Epithelial cell of alveolus of lung (primary cell): ENCODE results near the gene CCR5. TPM values are rescaled to one million over a fixed set of nuclear protein-coding genes. Genes with fewer than 3 reads are reported as not detected.

Experiments
- total RNA-seq: library from RNA; depleted of rRNA; stranded (reverse); fragments of >200 nt; gene quantifications from 2 replicates; pipeline ENCODE4 v1.2.1, GENCODE V29; 2015

Gene CCR5
- total RNA-seq, result not detected in 2 replicates

DNA sequence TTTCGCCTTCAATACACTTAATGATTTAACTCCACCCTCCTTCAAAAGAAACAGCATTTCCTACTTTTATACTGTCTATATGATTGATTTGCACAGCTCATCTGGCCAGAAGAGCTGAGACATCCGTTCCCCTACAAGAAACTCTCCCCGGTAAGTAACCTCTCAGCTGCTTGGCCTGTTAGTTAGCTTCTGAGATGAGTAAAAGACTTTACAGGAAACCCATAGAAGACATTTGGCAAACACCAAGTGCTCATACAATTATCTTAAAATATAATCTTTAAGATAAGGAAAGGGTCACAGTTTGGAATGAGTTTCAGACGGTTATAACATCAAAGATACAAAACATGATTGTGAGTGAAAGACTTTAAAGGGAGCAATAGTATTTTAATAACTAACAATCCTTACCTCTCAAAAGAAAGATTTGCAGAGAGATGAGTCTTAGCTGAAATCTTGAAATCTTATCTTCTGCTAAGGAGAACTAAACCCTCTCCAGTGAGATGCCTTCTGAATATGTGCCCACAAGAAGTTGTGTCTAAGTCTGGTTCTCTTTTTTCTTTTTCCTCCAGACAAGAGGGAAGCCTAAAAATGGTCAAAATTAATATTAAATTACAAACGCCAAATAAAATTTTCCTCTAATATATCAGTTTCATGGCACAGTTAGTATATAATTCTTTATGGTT is at the start of gene CCR5:
Gene CCR5, plus strand, starts transcription at position 108 of the 680 bp plus-strand sequence. CDS start 1,957 bp downstream, outside the sequence.

DNA sequence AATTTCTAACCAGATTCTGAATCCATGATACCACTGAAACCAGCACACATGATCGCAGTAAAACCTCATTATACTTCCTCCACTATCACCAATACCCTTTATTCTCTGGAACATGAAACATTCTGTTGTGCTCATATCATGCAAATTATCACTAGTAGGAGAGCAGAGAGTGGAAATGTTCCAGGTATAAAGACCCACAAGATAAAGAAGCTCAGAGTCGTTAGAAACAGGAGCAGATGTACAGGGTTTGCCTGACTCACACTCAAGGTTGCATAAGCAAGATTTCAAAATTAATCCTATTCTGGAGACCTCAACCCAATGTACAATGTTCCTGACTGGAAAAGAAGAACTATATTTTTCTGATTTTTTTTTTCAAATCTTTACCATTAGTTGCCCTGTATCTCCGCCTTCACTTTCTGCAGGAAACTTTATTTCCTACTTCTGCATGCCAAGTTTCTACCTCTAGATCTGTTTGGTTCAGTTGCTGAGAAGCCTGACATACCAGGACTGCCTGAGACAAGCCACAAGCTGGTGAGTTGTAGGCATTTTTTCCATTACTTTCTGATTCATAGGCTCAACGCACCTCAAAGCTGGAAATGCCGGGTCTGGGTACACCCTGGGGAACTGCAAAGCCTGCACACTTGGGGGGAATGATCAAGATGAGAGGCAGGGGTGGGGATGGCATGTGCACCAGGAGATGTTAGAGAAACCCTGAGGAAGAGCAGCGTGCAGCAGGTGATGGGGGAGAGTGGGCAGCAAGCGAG is 16.9 kb upstream of the CCR5 start, which contains the start of gene CCR2:
Gene CCR2, plus strand, starts transcription at position 465 of the 764 bp plus-strand sequence. CDS start 3,417 bp downstream, outside the sequence.

DNA sequence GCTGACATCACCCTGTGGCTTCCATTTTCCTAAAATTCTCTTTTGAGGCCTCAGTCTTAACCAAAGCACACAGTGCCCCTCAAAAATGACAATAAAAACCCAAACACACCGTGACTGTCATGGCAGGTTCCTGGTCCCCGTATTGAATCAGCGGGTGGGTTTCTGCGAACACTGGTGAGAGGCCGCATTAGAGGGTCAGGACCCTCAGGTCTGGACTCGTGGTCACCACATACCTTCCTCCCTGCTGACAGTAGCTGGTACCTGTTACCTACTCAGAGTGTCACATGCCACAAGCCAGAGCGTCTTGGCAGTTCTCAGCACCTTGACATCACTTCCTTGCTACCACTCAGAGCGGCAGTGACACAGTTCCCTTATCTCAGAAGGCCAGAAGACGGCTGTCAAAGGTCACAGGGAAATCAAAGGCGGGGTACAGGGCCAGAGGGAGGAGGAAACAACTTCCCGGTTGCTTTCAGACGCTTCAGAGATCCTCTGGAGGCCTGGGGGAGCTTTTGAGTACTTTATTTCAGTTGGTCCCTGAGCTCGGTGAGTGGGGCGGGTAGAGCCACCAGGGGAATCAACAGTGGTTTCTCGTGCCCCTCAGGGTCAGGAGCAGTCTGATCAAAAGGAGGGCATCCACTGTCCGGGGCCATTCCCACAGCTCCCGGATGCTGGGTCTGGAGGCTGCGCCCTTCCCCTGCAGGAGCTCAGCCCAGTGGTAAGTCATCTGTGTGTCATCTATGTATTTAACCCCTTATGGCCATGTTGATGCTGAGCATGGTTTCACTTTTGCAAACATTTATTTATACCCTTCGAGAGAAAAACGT is 36.3 kb downstream of the CCR5 start, which contains the start of the genes CCR5AS and CCRL2:
Gene CCR5AS, minus strand, starts transcription at position 279 of the 824 bp plus-strand sequence.
Gene CCRL2, plus strand, starts transcription at position 472 of the 824 bp plus-strand sequence. CDS start 821 bp downstream, outside the sequence.

Other genes starting within 250 kb of the CCR5 start
- gene CCR1, start 162.6 kb upstream of the CCR5 start, total RNA-seq, result 0.08 TPM in 1 of 2 replicates, not detected in the other
- gene CCR3, start 128.5 kb upstream of the CCR5 start, total RNA-seq, result not detected in 2 replicates
- gene CCR2, start 16.8 kb upstream of the CCR5 start, total RNA-seq, result not detected in 2 replicates
- 0.39 TPM in 1 of 2 replicates, not detected in the other for gene CCRL2, start 36.3 kb downstream of the CCR5 start, total RNA-seq
- not detected in 2 replicates for gene LTF, start 94.0 kb downstream of the CCR5 start, total RNA-seq
- not detected in 2 replicates for gene RTP3, start 127.0 kb downstream of the CCR5 start, total RNA-seq
- 0.65 and 2.2 TPM in 2 replicates for gene LRRC2, start 195.4 kb downstream of the CCR5 start, total RNA-seq
- not detected in 2 replicates for gene FAM240A, start 241.6 kb downstream of the CCR5 start, total RNA-seq